Astrocyte of the cerebellum (primary cell): ENCODE results near the gene PTPRT.

Experiments
- DNase-seq: peaks from one replicate; pipeline ENCODE4 v3.0.0-alpha.2; 2011; ENCODE audit warnings: low read depth
- H3K4me3 ChIP-seq: 2 replicates; pipeline ENCODE4 v1.5.1; 2011; ENCODE audit warnings: mild to moderate bottlenecking, low read depth, low read length, moderate library complexity
- in situ Hi-C: cut with HindIII; loops from 2 replicates; pipeline ENCODE4 v1.10.0; 2017; ENCODE audit warnings: low sequenced_read_pairs
- TF ChIP-seq, protein P1 (sequence below): IDR thresholded peaks from 2 replicates; pipeline ENCODE4 v1.5.1; 2012; ENCODE audit warnings: low read length, low read depth, moderate library complexity, mild to moderate bottlenecking; ENCODE audit errors: missing control alignments

Gene PTPRT

DNA sequence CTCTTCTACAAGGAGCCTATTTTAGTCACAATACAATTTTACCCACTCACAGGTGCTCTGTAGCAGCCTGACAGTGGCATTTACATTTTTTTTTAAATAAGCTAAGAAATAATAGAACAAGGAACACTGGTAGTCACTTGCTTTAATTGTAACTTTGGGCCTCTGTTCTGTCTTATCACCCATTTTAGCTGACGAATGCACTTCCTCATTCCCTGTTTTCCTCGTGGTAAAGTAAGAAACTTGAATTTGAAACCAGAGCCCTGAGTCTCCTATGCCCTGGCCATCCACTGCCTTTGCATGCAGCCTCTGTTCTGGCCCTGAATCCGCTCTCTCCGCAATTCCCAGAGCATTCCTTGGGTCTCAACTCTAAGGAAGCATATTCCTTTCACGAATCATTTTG, 550.6 kb downstream of the PTPRT start:
- in situ Hi-C loops, result no loop called here
- H3K4me3 ChIP-seq, result no peak overlapping the region

DNA sequence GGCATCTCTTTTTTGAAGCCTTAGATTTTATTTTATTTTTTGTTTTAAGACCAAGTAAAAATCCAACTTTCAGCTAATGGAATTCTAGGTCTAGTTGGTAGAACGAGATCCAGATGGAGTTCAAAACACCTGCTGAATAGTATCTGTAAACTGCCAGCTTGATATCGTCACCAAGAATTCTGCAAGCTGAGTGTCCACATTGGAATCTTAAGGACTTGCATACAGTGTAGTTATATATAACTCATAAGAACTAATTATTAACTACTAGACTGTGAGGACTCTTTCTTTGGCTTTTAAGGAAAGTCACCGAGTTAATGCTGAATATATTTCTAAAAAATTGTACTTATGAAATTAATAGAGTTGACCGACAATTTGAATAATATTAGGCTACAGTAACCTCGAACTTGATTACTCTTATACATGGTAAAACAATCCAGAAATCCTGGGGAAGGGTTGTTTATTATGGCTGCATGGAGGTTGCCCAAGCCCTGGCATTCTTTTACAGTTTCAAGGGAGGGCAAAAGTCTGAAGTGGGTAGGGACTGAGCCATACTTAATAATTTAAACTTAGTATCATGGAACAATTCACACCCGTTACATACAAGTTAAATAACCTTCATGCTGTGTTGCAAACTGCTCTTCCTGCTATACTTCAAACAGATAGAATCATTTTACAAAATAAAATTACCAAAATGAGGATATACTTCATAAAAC, 553.9 kb downstream of the PTPRT start:
- no peak for DNase-seq
- in situ Hi-C loops, result no loop called here
- TF ChIP-seq, protein P1, sequence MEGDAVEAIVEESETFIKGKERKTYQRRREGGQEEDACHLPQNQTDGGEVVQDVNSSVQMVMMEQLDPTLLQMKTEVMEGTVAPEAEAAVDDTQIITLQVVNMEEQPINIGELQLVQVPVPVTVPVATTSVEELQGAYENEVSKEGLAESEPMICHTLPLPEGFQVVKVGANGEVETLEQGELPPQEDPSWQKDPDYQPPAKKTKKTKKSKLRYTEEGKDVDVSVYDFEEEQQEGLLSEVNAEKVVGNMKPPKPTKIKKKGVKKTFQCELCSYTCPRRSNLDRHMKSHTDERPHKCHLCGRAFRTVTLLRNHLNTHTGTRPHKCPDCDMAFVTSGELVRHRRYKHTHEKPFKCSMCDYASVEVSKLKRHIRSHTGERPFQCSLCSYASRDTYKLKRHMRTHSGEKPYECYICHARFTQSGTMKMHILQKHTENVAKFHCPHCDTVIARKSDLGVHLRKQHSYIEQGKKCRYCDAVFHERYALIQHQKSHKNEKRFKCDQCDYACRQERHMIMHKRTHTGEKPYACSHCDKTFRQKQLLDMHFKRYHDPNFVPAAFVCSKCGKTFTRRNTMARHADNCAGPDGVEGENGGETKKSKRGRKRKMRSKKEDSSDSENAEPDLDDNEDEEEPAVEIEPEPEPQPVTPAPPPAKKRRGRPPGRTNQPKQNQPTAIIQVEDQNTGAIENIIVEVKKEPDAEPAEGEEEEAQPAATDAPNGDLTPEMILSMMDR, result no peak
- H3K4me3 ChIP-seq, result no peak overlapping the region

More for the DNA sequence above, 550.6 kb downstream of the PTPRT start:
- TF ChIP-seq, protein P1, result no peak
- DNase-seq, result no peak

DNA sequence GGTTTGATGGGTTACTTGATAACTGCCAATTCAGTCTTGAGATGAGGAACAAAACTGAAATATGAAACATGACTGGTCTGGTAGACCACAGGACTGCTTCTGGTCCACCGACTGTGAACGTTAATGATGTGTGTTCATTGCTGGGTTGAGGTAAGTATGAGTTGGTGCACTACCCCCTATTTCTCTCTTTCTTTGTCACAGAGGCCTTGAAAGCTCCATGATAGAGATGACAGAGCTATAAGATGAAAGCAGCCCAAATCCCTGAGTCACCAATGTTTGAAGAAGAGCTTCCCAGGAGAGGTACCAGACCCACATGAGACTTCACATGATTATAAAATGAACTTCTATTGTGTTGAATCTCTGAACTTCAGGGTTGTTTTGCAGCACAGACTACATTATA, 555.5 kb downstream of the PTPRT start:
- TF ChIP-seq, protein P1, result no peak
- H3K4me3 ChIP-seq, result no peak overlapping the region
- DNase-seq, result no peak
- in situ Hi-C loops, result no loop called here

DNA sequence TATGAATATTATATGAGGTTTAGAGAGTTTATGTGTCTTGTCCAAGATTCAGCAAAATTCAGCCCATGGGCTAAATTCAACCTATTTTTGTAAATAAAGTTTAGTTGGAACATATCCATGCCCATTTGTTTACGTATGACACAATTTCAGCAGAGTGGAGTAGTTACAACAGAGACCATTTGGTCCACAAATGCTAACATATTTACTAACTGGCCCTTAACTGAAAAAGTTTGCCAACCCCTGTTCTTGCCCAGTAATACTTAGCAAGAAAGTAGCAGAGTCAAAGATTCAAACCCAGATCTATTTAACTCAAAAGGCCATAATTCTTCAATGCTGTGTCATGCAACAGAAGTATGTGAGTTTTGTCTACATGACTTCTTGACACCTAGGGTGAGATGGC, 561.0 kb downstream of the PTPRT start:
- in situ Hi-C loops, result no loop called here
- TF ChIP-seq, protein P1, result no peak
- DNase-seq, result no peak
- no peak overlapping the region for H3K4me3 ChIP-seq

DNA sequence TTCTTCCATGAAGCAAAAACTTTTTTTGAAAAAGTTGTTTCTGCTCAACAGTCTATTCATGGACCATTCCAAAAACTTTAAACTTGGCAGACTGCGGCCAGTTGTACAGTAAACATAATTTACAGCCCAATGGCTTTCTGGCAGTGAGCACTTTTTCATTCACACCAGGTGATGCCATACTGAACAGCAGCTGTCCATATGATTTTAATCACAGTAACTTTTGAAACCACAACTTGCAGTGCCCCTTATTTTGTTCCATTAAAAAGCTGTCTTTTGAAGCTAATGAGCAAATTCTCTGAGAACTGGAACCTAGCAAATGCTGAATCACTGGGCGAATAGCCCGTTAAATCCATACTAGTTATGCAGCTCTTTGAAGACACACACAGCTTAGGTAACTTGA, 576.6 kb downstream of the PTPRT start:
- TF ChIP-seq, protein P1, result no peak
- in situ Hi-C loops, result no loop called here
- no peak overlapping the region for H3K4me3 ChIP-seq

DNA sequence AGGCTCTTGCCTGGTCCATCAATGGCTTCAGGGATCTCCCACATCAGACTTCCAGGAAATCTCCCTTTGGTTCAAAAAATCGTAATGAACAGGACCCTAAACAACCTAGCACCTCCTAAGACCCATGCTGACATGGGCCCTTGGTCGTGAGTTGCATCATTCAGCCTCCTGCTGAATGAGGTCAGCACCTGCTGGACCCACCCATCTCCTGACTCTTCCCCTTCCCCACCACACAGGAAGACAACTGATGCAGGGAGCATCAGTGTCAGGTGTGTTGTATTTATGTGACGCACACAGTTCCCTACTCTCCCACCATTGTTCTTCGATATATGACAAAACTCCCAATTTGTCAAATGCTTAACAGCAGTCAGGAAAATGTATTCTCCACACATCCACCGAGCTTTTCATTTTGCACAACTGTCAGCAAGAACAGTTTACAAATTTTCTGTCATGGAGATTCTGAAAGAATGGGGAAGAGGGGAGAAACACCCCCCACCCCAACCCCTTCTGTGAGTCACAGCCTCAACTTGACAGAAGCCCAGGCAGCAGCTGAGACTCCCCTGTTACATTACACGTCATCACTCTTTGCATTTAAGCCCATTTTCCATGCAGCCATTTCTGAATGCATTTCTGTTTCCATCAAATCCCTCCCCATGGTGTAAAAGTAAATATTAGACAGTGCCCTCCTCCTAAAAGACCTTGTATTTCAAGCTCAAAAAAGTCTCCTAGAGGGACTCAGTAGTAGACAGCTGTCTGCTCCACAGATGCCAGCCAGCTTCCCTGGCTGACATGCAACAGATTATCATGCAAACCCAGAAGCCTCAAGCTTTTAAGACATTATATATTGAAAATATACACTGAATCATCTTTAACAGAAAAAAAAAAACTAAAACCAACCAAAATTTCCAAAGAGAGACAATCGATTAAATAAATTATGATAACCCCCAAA, 577.5 kb downstream of the PTPRT start:
- H3K4me3 ChIP-seq, result no peak overlapping the region
- in situ Hi-C loops, result no loop called here
- DNase-seq, result no peak
- TF ChIP-seq, protein P1, result no peak

More for the DNA sequence above, 576.6 kb downstream of the PTPRT start:
- no peak for DNase-seq
